ENCODE measurements around the gene TBCCD1. TPM values are rescaled to one million over a fixed set of nuclear protein-coding genes. Genes with fewer than 3 reads are reported as not detected.

Gene TBCCD1
- total RNA-seq, 1 experiment from 2014 or later = 11.1 TPM

DNA sequence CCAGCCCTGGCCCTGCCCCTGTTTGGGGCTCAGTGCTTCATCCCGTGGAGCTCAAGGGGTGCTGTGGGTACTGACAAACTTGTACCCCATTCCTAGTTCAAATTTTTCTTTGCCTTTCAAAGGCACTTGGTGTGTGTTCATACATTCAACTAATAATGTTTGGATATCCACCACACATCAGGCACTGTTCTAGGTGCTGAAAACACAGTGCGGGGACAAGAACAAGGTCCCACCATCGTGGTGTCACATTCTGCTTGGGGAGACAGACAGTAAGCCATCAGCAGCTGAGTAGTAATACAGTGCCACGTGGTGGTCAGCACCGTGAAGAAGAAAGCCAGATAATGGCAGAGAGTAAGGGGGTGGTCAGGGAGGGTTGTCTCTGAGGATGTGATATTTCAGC lies 55.4 kb downstream of the TBCCD1 start:
- no TSS peak for BruUV-seq (replicated peaks)
- Mint-ChIP-seq H3K27me3 (ENCODE audit: insufficient read depth, unreplicated experiment) (peaks cover 52% of the 10 kb centered on the region), H3K36me3 (ENCODE audit: insufficient read depth, unreplicated experiment) (no peaks in the 10 kb centered on the region), H3K27ac (ENCODE audit: low read depth, unreplicated experiment) (no peak overlapping the region), H3K9me3 (ENCODE audit: unreplicated experiment) (peaks cover 7% of the 10 kb centered on the region), H3K4me1 (ENCODE audit: insufficient read depth, unreplicated experiment) (peaks cover 10% of the 10 kb centered on the region), H3K4me3 (ENCODE audit: unreplicated experiment) (no peak overlapping the region)
- intact Hi-C loops (cut with micrococcal nuclease) = no loop called here
- TF ChIP-seq, protein P1, sequence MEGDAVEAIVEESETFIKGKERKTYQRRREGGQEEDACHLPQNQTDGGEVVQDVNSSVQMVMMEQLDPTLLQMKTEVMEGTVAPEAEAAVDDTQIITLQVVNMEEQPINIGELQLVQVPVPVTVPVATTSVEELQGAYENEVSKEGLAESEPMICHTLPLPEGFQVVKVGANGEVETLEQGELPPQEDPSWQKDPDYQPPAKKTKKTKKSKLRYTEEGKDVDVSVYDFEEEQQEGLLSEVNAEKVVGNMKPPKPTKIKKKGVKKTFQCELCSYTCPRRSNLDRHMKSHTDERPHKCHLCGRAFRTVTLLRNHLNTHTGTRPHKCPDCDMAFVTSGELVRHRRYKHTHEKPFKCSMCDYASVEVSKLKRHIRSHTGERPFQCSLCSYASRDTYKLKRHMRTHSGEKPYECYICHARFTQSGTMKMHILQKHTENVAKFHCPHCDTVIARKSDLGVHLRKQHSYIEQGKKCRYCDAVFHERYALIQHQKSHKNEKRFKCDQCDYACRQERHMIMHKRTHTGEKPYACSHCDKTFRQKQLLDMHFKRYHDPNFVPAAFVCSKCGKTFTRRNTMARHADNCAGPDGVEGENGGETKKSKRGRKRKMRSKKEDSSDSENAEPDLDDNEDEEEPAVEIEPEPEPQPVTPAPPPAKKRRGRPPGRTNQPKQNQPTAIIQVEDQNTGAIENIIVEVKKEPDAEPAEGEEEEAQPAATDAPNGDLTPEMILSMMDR (IDR thresholded peaks at IDR 0.05; ENCODE audit: unreplicated experiment) = no peak
- no peak for DNase-seq (ENCODE audit: unreplicated experiment)
- ChIA-PET CTCF (interaction anchor here (0.7 to 1.9 kb wide), 4 partner anchors 29 to 259 kb away, joined by 3 to 7 read pairs (median 4); no protein-coding TSS in a partner anchor), POLR2A (interaction anchor here (1.0 kb wide), 1 partner anchor 8 kb away, joined by 3 read pairs; no protein-coding TSS in a partner anchor)

DNA sequence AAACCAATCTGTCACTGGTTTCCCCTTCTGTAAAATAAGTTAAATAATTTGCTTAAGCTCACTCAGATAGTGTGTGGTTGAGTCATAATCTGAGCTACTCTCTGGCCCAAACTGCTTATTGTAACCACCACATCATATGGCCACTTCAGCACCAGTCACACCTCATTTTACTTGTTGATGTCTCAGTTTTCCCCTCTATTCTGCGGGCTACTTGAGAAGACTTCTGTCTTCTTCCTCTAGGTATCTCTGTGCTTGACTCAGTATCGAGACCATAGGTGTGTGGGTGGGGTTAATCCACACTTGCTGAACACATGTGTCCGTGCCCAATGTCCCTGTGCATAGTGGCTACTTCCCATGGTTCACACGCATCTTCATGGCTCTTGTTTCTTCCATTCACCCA lies 55.9 kb downstream of the TBCCD1 start:
- CTCF ChIA-PET = interaction anchor here (0.7 to 1.9 kb wide), 4 partner anchors 29 to 258 kb away, joined by 3 to 7 read pairs (median 4); no protein-coding TSS in a partner anchor
- intact Hi-C loops (cut with micrococcal nuclease) = no loop called here
- Mint-ChIP-seq H3K9me3 (ENCODE audit: unreplicated experiment) (peaks cover 7% of the 10 kb centered on the region), H3K27ac (ENCODE audit: low read depth, unreplicated experiment) (no peak overlapping the region), H3K36me3 (ENCODE audit: insufficient read depth, unreplicated experiment) (no peaks in the 10 kb centered on the region), H3K4me3 (ENCODE audit: unreplicated experiment) (no peak overlapping the region), H3K4me1 (ENCODE audit: insufficient read depth, unreplicated experiment) (peaks cover 10% of the 10 kb centered on the region), H3K27me3 (ENCODE audit: insufficient read depth, unreplicated experiment) (peaks cover 57% of the 10 kb centered on the region)
- TF ChIP-seq, protein P1 (IDR thresholded peaks at IDR 0.05; ENCODE audit: unreplicated experiment) = no peak
- POLR2A ChIA-PET = interaction anchor here (1.0 kb wide), 1 partner anchor 8 kb away, joined by 3 read pairs; no protein-coding TSS in a partner anchor
- no peak for DNase-seq (ENCODE audit: unreplicated experiment)
- no TSS peak for BruUV-seq (replicated peaks)

DNA sequence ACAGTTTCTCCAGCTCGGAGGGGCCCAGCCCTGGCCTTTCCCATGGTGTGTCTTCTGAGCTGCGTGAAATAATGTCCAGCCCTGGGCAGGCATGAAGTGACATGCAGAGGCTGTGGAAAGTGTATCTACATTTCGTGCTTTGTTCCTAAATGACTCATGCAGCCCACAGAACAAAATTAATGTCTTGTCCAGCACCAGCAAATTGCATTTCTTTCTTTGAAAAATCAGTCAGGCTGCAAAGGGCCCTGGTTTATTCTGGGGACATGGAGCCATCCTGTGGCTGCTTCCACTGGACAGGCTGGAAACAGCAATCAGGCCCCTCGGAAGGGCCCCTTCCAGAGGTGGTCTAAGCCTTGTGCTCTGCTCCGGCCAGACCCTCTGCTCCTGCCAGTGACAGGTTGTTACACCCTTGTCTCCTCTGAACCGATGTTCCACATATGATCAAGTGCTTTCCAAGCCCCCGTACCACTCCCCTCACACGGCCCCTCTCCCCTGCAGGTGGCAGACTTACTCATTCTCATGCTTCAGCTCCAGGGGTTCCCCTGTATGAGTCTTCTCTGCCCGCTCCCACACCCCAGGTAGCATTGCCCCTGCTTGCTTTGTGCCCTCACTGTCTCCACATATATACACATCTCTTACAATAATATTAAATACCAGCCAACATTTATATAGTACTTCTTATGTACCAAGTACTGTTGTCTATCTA lies 56.6 kb downstream of the TBCCD1 start:
- H3K4me3 Mint-ChIP-seq (ENCODE audit: unreplicated experiment) = no peak overlapping the region
- intact Hi-C loops (cut with micrococcal nuclease) = no loop called here
- CTCF ChIA-PET = interaction anchor here (0.6 to 1.9 kb wide), 6 partner anchors 30 to 917 kb away, joined by 3 to 7 read pairs (median 4); no protein-coding TSS in a partner anchor
- H3K4me1 Mint-ChIP-seq (ENCODE audit: insufficient read depth, unreplicated experiment) = peaks cover 10% of the 10 kb centered on the region
- no TSS peak for BruUV-seq (replicated peaks)
- DNase-seq (ENCODE audit: unreplicated experiment) = no peak
- POLR2A ChIA-PET = interaction anchor here (1.0 kb wide), 1 partner anchor 9 kb away, joined by 3 read pairs; no protein-coding TSS in a partner anchor
- peaks cover under 1% of the 10 kb centered on the region for H3K9me3 Mint-ChIP-seq (ENCODE audit: unreplicated experiment)
- no peaks in the 10 kb centered on the region for H3K36me3 Mint-ChIP-seq (ENCODE audit: insufficient read depth, unreplicated experiment)
- TF ChIP-seq, protein P1 (IDR thresholded peaks at IDR 0.05; ENCODE audit: unreplicated experiment) = no peak
- H3K27ac Mint-ChIP-seq (ENCODE audit: low read depth, unreplicated experiment) = no peak overlapping the region
- H3K27me3 Mint-ChIP-seq (ENCODE audit: insufficient read depth, unreplicated experiment) = peaks cover 63% of the 10 kb centered on the region

DNA sequence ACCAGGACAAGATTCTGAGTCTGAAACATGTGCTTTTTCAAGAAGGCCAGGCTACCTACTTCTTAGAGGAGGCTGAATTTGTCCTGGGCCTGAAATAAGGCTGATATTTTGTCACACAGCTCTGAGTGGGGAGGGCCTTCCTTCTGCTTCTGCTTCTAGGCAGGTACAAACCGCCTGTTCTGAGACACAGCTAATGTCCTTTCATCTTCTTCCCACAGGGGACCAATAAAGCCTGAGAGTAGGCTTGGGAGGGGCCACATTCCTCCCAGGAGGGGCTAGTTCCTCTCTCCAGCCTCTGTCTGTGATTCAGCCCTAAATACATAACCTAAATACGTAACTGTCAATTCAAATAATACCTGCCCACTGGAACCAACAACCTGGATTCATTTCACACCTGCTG lies 57.7 kb downstream of the TBCCD1 start:
- no peak overlapping the region for H3K27ac Mint-ChIP-seq (ENCODE audit: low read depth, unreplicated experiment)
- ChIA-PET POLR2A (no interaction called here), CTCF (interaction anchor here (0.6 to 0.9 kb wide), 2 partner anchors 528 to 531 kb away, joined by 3 read pairs; no protein-coding TSS in a partner anchor)
- H3K36me3 Mint-ChIP-seq (ENCODE audit: insufficient read depth, unreplicated experiment) = no peaks in the 10 kb centered on the region
- intact Hi-C loops (cut with micrococcal nuclease) = no loop called here
- no TSS peak for BruUV-seq (replicated peaks)
- TF ChIP-seq, protein P1 (IDR thresholded peaks at IDR 0.05; ENCODE audit: unreplicated experiment) = no peak
- H3K4me3 Mint-ChIP-seq (ENCODE audit: unreplicated experiment) = no peak overlapping the region
- peaks cover 10% of the 10 kb centered on the region for H3K4me1 Mint-ChIP-seq (ENCODE audit: insufficient read depth, unreplicated experiment)
- H3K27me3 Mint-ChIP-seq (ENCODE audit: insufficient read depth, unreplicated experiment) = peaks cover 59% of the 10 kb centered on the region
- no peak for DNase-seq (ENCODE audit: unreplicated experiment)
- H3K9me3 Mint-ChIP-seq (ENCODE audit: unreplicated experiment) = no peaks in the 10 kb centered on the region

All from MCF 10A (cell line).